Measurements from ENCODE around the gene ZNF207. TPM values are rescaled to one million over a fixed set of nuclear protein-coding genes. Genes with fewer than 3 reads are reported as not detected.
"Not testable (repeated sequence)": the region's sequence is repeated elsewhere in the genome, so short reads cannot be mapped to it uniquely, and the experiment has no call there.

Gene ZNF207
- polyA plus RNA-seq, 3 donors from 2014 or later: 155 to 223 (median 221) TPM

DNA sequence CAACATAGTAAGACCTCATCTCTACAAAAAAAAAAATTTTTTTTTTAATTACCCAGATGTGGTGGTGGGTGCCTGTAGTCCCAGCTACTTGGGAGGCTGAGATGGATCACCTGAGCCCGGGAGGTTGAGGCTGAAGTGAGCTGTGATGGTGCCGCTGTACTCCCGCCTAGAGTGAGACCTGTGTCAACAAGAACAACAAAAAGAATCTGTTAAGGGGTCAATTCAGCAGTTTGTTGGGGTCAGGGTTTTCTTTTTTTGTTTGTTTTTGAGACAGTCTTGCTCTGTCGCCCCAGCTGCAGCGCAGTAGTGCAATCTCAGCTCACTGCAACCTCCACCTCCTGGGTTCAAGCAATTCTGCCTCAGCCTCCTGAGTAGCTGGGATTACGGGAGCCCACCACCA lies 29.9 kb upstream of the ZNF207 start:
- H3K4me1 Mint-ChIP-seq: peaks cover 15 to 18% of the 10 kb centered on the region in 2 donors
- not testable (repeated sequence) for H3K36me3 Mint-ChIP-seq; DNase-seq; H3K4me3 Mint-ChIP-seq; H3K27me3 Mint-ChIP-seq (ENCODE audit: low read depth in 3 of 3); H3K9me3 Mint-ChIP-seq; H3K27ac Mint-ChIP-seq

DNA sequence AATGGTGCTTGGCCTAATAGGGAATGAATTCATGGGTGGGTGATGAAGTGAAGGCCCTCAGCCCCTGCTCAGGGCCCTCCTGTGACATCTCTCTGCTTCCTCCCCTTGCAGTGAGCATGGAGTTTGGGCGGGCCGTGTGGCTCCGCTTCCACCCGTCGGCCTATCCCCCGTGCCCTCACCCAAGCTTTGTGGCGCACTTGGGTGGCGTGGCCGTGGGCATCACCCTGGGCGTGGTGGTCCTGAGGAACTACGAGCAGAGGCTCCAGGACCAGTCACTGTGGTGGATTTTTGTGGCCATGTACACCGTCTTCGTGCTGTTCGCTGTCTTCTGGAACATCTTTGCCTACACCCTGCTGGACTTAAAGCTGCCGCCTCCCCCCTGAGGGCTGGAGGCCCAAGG lies 29.1 kb upstream of the ZNF207 start:
- no peak for DNase-seq
- H3K4me1 Mint-ChIP-seq: peaks cover 15 to 18% of the 10 kb centered on the region in 2 donors
- peak overlapping the region in 2 of 5 donors; percentile 8 to 15 for H3K4me3 Mint-ChIP-seq
- H3K36me3 Mint-ChIP-seq: no peaks in the 10 kb centered on the region
- no peak overlapping the region for H3K27ac Mint-ChIP-seq
- no peaks in the 10 kb centered on the region for H3K9me3 Mint-ChIP-seq
- no peaks in the 10 kb centered on the region for H3K27me3 Mint-ChIP-seq (ENCODE audit: low read depth in 3 of 3)

DNA sequence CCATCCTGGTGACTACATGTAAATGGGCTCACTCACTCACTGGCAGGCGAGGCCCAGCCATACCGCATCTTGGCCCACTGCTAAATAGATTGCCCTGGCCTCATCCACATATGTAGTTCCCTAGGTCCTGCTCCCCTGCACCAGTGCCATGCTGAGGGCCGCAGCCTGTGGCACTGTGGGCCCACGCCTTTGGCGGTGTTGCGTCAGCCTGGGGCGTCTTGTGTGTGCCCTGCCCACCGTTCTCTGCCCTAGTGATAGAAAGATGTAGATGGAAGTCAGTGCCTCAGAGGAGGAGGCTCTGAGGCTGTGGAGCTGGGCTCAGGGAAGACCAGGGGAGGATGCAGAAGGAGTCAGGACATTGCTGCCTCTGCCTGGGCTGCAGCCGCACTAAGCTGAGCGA lies 26.9 kb upstream of the ZNF207 start:
- H3K27ac Mint-ChIP-seq: no peak overlapping the region
- no peaks in the 10 kb centered on the region for H3K36me3 Mint-ChIP-seq
- H3K27me3 Mint-ChIP-seq (ENCODE audit: low read depth in 3 of 3): no peaks in the 10 kb centered on the region
- peak overlapping the region in 1 of 5 donors; percentile 21 for H3K4me3 Mint-ChIP-seq
- no peaks in the 10 kb centered on the region for H3K9me3 Mint-ChIP-seq
- H3K4me1 Mint-ChIP-seq: peaks cover 15 to 18% of the 10 kb centered on the region in 2 donors
- no peak for DNase-seq

DNA sequence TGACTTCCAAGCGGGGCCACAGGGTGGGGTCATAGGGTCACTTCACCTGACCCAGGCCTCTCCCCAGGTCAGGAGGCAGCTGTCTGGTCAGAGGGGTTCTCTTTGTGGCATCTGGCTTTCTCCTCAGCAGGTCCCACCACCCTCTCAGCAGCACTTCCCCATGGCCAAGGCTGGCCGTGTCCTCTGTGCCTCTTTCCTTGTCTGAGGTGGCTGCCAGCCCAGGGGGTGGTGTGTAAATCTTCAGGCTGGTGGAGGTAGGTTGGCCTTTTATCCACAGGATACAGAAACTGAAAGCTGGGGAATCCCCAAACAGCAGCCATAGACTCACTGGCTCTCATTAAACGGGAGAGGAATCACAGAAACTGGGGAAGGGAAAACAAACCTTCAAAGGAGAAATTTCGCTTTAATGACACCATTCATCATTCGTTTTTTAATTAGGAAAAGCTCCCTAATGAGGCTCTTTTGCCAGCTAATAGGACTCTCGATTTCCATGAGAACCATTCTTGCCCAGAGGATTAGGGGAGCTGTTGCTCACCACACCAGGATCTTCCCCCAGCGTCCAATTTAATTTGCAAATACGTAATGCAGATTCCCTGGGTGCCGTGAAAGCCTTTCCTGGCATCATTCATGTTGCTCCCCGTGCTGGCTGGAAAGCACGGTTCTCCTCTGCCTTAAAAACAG lies 26.0 kb upstream of the ZNF207 start:
- Mint-ChIP-seq H3K36me3 (no peaks in the 10 kb centered on the region), H3K4me1 (peaks cover 14 to 15% of the 10 kb centered on the region in 2 donors), H3K27me3 (ENCODE audit: low read depth in 3 of 3) (no peaks in the 10 kb centered on the region), H3K27ac (peak overlapping the region in 3 of 6 donors; percentile 28 to 36 (median 32)), H3K9me3 (no peaks in the 10 kb centered on the region), H3K4me3 (peak overlapping the region in 1 of 5 donors; percentile 15)
- DNase-seq: peak in 2 of 3 donors; percentile 10 to 15

DNA sequence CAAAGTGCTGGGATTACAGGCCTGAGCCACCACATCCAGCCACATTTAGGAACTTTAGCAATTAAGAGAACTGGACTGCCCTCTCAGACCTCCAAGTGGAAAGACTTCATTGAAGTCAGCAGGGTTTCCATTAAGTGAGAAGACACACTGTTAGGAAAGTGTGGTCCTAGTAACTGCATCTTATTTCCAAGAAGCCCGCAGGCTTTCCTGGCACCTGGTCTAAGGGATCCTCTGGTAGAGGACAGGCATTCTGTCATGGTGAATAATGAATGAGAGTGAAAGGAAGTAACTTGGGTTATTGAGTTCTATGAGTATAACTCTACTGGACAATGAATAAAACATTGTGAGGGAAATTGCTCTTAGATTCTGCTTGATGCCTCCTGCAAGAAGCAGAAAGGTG lies 22.0 kb upstream of the ZNF207 start:
- Mint-ChIP-seq H3K4me3 (no peak overlapping the region), H3K36me3 (no peaks in the 10 kb centered on the region), H3K27me3 (ENCODE audit: low read depth in 3 of 3) (no peaks in the 10 kb centered on the region), H3K9me3 (no peaks in the 10 kb centered on the region), H3K27ac (no peak overlapping the region), H3K4me1 (peaks cover 36 to 39% of the 10 kb centered on the region in 2 donors)
- no peak for DNase-seq

DNA sequence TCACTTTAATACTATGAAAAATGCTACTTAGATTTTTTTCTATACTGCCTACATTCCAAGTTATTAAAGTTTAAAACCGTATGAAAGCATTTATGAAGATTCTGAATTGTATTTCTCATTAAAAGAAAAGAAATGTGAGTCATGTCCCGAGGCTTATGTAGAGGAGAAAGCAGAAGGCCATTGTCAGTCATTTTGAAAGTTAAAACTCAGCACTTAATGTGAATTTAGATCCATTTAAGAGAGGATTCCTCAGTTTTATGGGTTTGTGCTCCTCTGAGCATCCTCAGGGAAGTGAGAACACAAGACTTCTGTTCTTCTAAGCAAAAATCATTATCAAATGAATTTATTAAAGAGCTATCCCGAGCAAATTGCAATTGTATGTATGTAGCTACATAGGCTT lies 19.8 kb upstream of the ZNF207 start:
- no peaks in the 10 kb centered on the region for H3K9me3 Mint-ChIP-seq
- H3K36me3 Mint-ChIP-seq: peaks cover 6 to 16% (median 11%) of the 10 kb centered on the region in 3 donors
- no peak for DNase-seq
- no peaks in the 10 kb centered on the region for H3K27me3 Mint-ChIP-seq (ENCODE audit: low read depth in 3 of 3)
- H3K27ac Mint-ChIP-seq: peak overlapping the region; percentile 70 to 89 (median 81)
- H3K4me3 Mint-ChIP-seq: peak overlapping the region; percentile 60 to 84 (median 79)
- H3K4me1 Mint-ChIP-seq: peaks cover 25 to 28% of the 10 kb centered on the region in 2 donors

DNA sequence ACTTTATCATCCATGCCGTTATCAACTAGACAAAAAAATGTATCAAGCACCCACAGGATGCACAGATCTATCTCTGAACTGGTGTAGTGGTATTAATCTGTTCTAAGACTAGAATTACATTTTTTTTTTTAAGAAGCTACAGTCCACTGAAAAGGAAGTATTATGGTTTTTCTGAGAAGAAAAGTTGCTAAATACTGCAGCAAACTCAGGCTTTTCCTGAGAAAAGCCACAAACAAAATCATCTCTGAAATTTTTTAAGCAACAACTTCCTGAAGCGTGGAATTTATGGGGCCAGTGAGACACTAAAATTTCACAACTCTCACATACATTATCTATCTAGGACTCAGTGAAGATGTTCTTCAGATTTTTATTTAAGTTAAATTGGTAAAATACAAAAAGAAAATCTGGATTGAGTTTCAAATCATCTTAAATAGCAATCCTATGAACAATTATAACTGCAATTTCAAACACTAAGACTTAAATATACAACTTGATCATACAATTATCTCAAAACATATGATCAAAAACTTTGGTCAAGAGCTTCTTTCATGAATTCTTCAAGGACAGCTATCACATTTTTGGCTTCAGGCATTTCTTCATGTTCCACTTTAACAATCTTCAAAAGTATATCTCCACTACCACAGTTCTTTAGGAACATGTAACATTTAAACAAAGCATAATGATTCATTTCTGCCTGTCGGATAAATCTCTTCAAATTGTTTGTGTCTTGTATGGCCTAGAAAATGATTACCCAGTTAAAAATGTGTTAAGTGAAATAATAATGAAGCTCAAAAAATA lies 18.5 kb upstream of the ZNF207 start:
- Mint-ChIP-seq H3K4me1 (peaks cover 25 to 28% of the 10 kb centered on the region in 2 donors), H3K36me3 (peaks cover 10 to 26% (median 11%) of the 10 kb centered on the region in 3 donors)

DNA sequence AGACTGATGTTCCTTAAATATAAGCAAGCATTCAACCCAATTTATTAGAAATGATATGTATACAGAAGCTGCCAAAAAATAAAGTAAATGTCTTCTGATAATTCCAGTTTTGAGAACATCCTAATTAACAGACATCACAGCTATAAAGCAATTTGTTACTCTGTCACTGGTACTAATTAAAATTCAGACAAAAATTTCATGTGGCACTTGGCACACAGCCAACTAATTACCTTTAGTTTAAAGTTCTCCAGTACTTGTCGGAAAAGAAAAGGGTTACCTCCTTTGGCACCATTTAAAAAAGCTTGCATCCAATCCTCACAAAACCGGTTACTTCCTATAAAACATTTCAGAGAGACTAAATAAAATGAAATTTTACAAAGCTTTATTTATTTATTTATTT lies 16.8 kb upstream of the ZNF207 start:
- Mint-ChIP-seq H3K27ac (peak overlapping the region in 2 of 6 donors; percentile 4 to 31), H3K27me3 (ENCODE audit: low read depth in 3 of 3) (no peaks in the 10 kb centered on the region), H3K4me3 (no peak overlapping the region), H3K9me3 (no peaks in the 10 kb centered on the region), H3K36me3 (peaks cover 10 to 30% (median 15%) of the 10 kb centered on the region in 3 donors), H3K4me1 (peaks cover 25 to 28% of the 10 kb centered on the region in 2 donors)
- DNase-seq: no peak

More for the DNA sequence above, 18.5 kb upstream of the ZNF207 start:
- Mint-ChIP-seq H3K4me3 (peak overlapping the region; percentile 60 to 84 (median 79)), H3K9me3 (no peaks in the 10 kb centered on the region), H3K27ac (peak overlapping the region; percentile 70 to 89 (median 81)), H3K27me3 (ENCODE audit: low read depth in 3 of 3) (no peaks in the 10 kb centered on the region)
- no peak for DNase-seq

DNA sequence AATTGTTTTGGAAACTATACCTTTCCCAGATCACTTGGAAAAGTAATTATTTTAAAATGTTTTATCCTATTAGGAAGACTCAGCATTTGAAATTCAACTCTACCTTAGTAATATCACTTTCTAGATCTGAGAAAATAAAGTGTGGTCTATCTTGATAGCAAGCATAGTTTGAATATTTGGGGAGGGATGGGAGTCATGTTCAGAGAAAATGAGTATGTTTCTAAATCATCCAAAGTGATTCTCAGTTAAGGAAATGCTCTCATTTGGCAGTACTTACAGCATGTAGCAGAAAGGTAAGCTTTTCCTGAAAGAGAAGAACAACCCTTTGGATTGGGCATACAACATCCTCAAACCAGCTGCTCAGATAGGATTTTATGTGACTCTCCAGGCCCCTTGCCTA lies 14.9 kb upstream of the ZNF207 start:
- Mint-ChIP-seq H3K9me3 (no peaks in the 10 kb centered on the region), H3K27me3 (ENCODE audit: low read depth in 3 of 3) (peaks cover 0 to 1% (median 0%) of the 10 kb centered on the region in 3 donors), H3K4me1 (peaks cover 22 to 24% of the 10 kb centered on the region in 2 donors), H3K36me3 (peaks cover 10 to 32% (median 18%) of the 10 kb centered on the region in 3 donors), H3K4me3 (no peak overlapping the region), H3K27ac (peak overlapping the region in 2 of 6 donors; percentile 1 to 18)
- no peak for DNase-seq

DNA sequence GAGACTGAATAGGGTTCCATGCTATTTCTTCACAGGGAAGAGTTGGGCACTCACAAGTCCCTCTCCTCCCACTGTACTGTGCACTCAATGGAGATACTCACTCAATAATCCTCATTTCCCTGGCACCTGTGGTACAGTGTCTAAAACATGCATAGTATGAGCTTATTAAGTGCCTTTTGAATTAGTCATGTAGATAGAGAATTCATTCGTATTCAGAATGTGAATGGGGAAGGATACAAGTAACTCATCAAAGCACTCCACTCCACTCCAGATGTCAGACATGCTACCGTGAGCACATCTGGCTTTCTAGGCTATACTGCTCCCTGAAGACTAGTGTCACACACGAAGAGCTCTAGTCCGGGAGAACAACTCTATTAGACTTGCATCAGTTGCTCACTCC lies 14.3 kb upstream of the ZNF207 start:
- Mint-ChIP-seq H3K9me3 (no peaks in the 10 kb centered on the region), H3K27me3 (ENCODE audit: low read depth in 3 of 3) (peaks cover 0 to 1% (median 0%) of the 10 kb centered on the region in 3 donors), H3K27ac (no peak overlapping the region), H3K36me3 (peaks cover 10 to 32% (median 18%) of the 10 kb centered on the region in 3 donors), H3K4me1 (peaks cover 17 to 20% of the 10 kb centered on the region in 2 donors), H3K4me3 (no peak overlapping the region)
- DNase-seq: no peak

DNA sequence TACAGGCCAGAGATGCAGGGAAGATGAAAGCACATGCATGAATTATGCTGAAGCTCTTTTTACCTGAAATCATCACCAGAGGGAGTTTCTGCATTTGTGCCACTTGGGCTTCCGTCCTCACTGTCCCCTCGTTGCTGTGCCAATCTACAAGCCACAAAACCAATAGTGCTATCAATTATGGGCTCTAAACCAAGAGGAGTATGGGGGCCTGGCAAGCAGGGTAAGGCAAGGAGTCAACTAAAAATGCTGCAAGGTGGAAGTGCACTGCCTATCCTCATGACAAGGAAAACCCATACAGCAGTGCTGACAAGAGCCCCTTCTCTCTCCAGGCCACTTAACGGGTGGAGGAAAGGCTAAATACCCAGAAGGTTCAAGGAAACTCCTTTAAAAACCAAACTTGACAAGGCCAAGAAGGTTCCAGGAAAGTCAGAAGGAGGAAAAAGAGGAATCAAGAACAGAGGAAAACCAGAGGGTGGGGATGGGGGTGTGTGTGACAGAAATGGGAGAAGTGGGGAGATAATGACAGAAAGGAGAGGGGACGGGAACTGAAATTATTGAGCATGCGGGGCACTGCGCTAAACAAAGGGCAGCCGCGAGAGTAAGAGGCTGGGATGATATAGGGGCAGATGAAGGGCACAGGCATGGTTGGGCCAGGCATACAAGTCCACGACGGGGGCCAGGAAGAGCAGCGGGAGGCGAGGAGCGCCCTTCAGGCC lies 8.7 kb upstream of the ZNF207 start:
- H3K9me3 Mint-ChIP-seq: no peaks in the 10 kb centered on the region
- peaks cover 0 to 8% (median 8%) of the 10 kb centered on the region in 3 donors for H3K27me3 Mint-ChIP-seq (ENCODE audit: low read depth in 3 of 3)
- H3K36me3 Mint-ChIP-seq: peaks cover 0 to 7% (median 6%) of the 10 kb centered on the region in 3 donors
- peaks cover 24 to 29% of the 10 kb centered on the region in 2 donors for H3K4me1 Mint-ChIP-seq
- peak overlapping the region; percentile 86 to 97 (median 95) for H3K4me3 Mint-ChIP-seq
- peak overlapping the region; percentile 81 to 97 (median 94) for H3K27ac Mint-ChIP-seq
- peak; percentile 46 to 57 (median 51) for DNase-seq

DNA sequence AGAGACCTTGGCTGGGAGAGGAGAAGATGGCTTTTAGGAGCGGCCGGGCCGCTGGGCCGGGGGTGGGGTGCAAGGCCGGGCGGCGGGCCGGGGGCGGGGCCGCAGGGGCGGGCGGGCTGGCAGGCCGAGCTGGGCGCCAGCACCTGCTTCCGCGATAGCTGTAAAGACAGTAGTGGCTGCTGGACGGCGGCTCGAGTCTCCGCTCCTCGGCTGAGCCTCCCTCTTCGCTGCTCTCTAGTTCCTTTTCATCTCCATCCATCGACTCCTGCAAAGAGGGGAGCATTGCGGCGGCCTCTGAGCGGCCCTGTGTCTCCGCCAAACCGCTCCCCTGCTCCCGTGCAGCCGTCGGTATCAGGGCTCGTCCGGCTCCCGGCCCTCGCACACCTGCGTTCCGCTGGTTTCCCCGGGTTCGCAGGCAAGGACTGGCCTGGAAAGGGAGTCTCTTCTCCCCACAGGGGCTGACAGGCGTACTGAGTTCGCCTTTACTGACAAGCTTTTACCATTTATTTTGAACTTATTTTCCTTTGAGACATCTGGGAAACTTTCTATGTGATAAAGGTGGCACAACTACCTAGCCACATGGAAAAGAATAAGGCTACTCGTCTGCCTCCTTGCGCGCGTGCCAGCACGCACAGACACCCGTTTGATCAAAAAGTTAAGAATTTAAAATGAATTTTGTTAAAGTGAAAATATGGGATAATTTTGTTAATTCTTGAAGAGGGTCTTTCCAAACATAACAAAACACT lies 7.9 kb upstream of the ZNF207 start, which contains the start of gene C17orf75:
TSS of gene C17orf75 (minus strand) at position 317 of the 746 bp plus-strand sequence. CDS start at position 283, 34 bp downstream.
- H3K27me3 Mint-ChIP-seq (ENCODE audit: low read depth in 3 of 3): peaks cover 0 to 8% (median 8%) of the 10 kb centered on the region in 3 donors
- H3K9me3 Mint-ChIP-seq: no peaks in the 10 kb centered on the region
- peaks cover 0 to 7% (median 6%) of the 10 kb centered on the region in 3 donors for H3K36me3 Mint-ChIP-seq

More for the DNA sequence above, 7.9 kb upstream of the ZNF207 start, which contains the start of gene C17orf75:
- Mint-ChIP-seq H3K27ac (peak within 1 kb of the TSS; percentile 81 to 97 (median 94)), H3K4me1 (peaks cover 24 to 29% of the 10 kb centered on the region in 2 donors), H3K4me3 (peak within 1 kb of the TSS; percentile 86 to 97 (median 95))
- DNase-seq: peak; percentile 64 to 75 (median 70)
